Uterus (tissue), 4 donors: ENCODE results near the gene TMEM164. TPM values are rescaled to one million over a fixed set of nuclear protein-coding genes. Genes with fewer than 3 reads are reported as not detected.
A peak's percentile ranks its signal among the peaks of the same experiment; 100 is the strongest.

Experiments
- DNase-seq, 2 donors: peaks; one replicate each; pipeline ENCODE4 v3.0.0-alpha.2; 2019 to 2020
- H3K27ac ChIP-seq, 2 donors: fragments of 200-600 bp; sonication (generic); 1 replicate in 1 of 2; 2 replicates in 1 of 2; pipeline ENCODE4 v1.5.1; 2016 to 2018
- H3K27me3 ChIP-seq, 2 donors: fragments of 200-600 bp; sonication (generic); one replicate each; pipeline ENCODE4 v1.5.1; 2018 to 2019; ENCODE audit warnings: control low read depth in 1 of 2
- H3K36me3 ChIP-seq, 2 donors: fragments of 200-600 bp; sonication (generic); one replicate each; pipeline ENCODE4 v1.5.1; 2019; ENCODE audit warnings: control low read depth in 1 of 2
- H3K4me1 ChIP-seq, 2 donors: fragments of 200-600 bp; sonication (generic); one replicate each; pipeline ENCODE4 v1.5.1; 2018 to 2019; ENCODE audit warnings: control low read depth in 1 of 2
- H3K4me3 ChIP-seq, 2 donors: fragments of 200-600 bp; sonication (generic); 1 replicate in 1 of 2; 2 replicates in 1 of 2; pipeline ENCODE4 v1.5.1; 2018 to 2019; ENCODE audit warnings: mild to moderate bottlenecking in 1 of 2
- H3K9me3 ChIP-seq, 2 donors: fragments of 200-600 bp; sonication (generic); one replicate each; pipeline ENCODE4 v1.5.1; 2019; ENCODE audit warnings: control low read depth in 1 of 2
- POLR2A ChIP-seq, 2 donors: fragments of 450-650 bp; IDR thresholded peaks; one replicate each; pipeline ENCODE4 v1.6.1; 2016; ENCODE audit warnings: antibody characterized with exemption in 2 of 2, mild to moderate bottlenecking in 1 of 2, moderate library complexity in 1 of 2
- intact Hi-C: fragments of 100-400 bp; cut with DNase I; formaldehyde crosslinking; loops from one replicate; pipeline ENCODE4 v1.15.1; 2023; ENCODE audit warnings: low total_unique reads
- total RNA-seq, 4 donors: library from RNA; depleted of rRNA in 3 of 4; stranded (reverse); fragments of >200 nt in 3 of 4; gene quantifications; one replicate each; pipeline versions ENCODE4 v1.1.0 to v1.2.4, GENCODE V29; 2014 to 2023
- TF ChIP-seq, protein P1 (sequence below), 4 experiments: fragments of 200-600 bp in 2 of 4; fragments of 450-650 bp in 2 of 4; sonication (generic) in 2 of 4; IDR thresholded peaks; one replicate each; pipeline ENCODE4 v1.5.1; 2016 to 2019; ENCODE audit warnings: antibody characterized with exemption in 4 of 4, mild to moderate bottlenecking in 2 of 4, moderate library complexity in 1 of 4
- donor health status: DM: yes; HTN: yes; CAD: no.

Gene TMEM164
- total RNA-seq, 4 donors from 2014 or later: 3.1 to 18.9 (median 11.5) TPM

DNA sequence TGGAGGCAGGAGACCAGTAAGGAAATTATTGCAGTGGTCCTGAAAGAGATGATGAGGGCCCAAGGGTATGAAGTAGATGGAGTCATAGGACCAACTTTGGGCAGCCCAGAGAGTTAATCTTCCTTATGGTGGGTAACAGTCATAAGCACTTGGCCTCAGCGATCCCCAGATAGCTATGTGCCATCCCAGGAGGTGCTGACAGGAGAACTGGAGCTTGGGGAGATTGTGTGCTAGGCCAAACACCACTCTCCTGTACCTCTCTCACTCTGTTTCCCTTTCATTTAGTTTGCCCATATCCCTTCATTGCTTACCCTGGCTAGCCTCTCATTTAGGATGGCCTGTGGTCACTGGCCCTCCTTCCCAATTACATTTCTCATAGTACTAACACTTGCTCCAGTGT, 60.0 kb downstream of the TMEM164 start:
- intact Hi-C loops: no loop called here
- Histone ChIP-seq H3K9me3 (no peaks in the 10 kb centered on the region), H3K36me3 (no peaks in the 10 kb centered on the region), H3K4me3 (no peak overlapping the region), H3K27me3 (no peaks in the 10 kb centered on the region), H3K4me1 (no peaks in the 10 kb centered on the region), H3K27ac (no peak overlapping the region)
- no peak for DNase-seq
- no peak for TF ChIP-seq POLR2A (IDR thresholded peaks at IDR 0.05)
- TF ChIP-seq, protein P1, sequence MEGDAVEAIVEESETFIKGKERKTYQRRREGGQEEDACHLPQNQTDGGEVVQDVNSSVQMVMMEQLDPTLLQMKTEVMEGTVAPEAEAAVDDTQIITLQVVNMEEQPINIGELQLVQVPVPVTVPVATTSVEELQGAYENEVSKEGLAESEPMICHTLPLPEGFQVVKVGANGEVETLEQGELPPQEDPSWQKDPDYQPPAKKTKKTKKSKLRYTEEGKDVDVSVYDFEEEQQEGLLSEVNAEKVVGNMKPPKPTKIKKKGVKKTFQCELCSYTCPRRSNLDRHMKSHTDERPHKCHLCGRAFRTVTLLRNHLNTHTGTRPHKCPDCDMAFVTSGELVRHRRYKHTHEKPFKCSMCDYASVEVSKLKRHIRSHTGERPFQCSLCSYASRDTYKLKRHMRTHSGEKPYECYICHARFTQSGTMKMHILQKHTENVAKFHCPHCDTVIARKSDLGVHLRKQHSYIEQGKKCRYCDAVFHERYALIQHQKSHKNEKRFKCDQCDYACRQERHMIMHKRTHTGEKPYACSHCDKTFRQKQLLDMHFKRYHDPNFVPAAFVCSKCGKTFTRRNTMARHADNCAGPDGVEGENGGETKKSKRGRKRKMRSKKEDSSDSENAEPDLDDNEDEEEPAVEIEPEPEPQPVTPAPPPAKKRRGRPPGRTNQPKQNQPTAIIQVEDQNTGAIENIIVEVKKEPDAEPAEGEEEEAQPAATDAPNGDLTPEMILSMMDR (IDR thresholded peaks at IDR 0.05): no peak

DNA sequence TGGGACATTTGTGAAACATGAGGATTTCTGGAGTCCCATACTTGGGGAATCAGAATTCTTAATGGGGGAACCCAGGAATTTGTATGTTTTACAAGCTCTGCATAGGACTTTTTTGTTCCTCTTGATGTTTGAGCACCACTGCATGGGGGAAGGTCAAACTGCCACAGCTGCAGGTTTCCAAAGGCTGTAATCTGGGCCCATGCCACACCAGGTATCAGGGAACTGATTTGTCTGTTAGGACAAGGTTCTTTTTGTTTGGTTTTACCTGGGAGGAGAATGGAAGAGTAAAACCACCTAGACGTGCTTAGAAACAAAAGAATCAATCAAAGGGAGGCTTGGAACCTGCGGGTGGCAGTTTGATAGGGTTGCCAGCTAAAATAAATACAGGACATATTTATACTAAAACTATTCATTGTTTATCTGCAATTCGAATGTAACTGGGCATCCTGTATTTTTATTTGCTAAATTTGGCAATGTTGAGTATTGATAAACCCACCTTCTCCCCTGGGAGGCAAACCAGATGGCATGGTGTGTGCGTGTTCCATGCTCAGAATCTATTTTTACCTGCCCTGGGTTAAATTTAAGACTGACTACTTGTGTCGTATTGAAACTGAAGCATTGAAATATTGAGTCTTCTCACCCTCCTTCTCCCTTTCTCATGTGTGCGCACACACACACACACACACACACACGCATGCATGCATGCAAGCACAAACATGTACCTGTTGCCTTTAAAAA, 63.7 kb downstream of the TMEM164 start:
- H3K27ac ChIP-seq: no peak overlapping the region
- no peaks in the 10 kb centered on the region for H3K27me3 ChIP-seq
- no peak overlapping the region for H3K4me3 ChIP-seq
- no peaks in the 10 kb centered on the region for H3K9me3 ChIP-seq
- no peaks in the 10 kb centered on the region for H3K4me1 ChIP-seq
- no peaks in the 10 kb centered on the region for H3K36me3 ChIP-seq
- DNase-seq: no peak
- intact Hi-C loops: no loop called here
- TF ChIP-seq, protein P1 (IDR thresholded peaks at IDR 0.05): no peak
- TF ChIP-seq POLR2A (IDR thresholded peaks at IDR 0.05): no peak

DNA sequence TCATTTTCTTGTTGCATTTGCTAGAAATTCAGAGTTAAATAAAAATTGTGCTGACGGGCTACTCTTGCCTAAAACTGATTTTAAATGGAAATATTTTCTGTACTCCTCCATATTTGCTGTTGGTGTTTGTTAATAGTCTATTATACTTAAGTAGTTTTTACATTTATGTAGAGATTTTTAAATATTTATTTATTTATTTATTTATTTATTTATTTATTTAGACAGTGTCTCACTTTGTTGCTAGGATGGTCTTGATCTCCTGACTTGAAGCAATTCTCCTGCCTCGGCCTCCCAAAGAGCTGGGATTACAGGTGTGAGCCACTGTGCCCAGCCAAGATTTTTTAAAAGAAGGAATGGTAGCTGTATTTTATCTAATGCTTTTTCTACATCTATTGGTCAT, 68.1 kb downstream of the TMEM164 start:
- Histone ChIP-seq H3K36me3 (no peaks in the 10 kb centered on the region), H3K27me3 (no peaks in the 10 kb centered on the region), H3K4me3 (no peak overlapping the region), H3K4me1 (no peaks in the 10 kb centered on the region), H3K27ac (no peak overlapping the region), H3K9me3 (no peaks in the 10 kb centered on the region)
- intact Hi-C loops: no loop called here
- no peak for DNase-seq
- TF ChIP-seq, protein P1 (IDR thresholded peaks at IDR 0.05): no peak
- no peak for TF ChIP-seq POLR2A (IDR thresholded peaks at IDR 0.05)

DNA sequence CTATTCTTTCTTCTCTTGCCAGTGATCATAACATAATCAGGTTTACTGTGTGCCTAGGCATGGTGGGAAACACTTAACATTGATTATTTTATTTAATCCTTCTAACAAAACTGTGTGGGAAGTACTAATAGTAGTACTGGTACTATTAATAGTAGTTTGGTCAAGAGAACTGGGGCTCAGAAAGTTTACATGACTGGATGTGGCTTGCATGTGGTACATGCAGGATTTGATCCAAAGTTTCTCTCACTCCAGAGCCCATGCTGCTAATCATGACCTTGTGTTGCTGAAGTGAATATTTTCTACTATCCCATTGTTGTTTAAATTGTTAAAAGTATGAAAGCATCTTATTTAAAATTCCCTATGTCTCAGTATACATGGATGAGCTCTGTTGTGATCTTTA, 78.4 kb downstream of the TMEM164 start:
- no peak for DNase-seq
- H3K4me3 ChIP-seq: no peak overlapping the region
- no peaks in the 10 kb centered on the region for H3K36me3 ChIP-seq
- no peak for TF ChIP-seq POLR2A (IDR thresholded peaks at IDR 0.05)
- TF ChIP-seq, protein P1 (IDR thresholded peaks at IDR 0.05): no peak
- no peaks in the 10 kb centered on the region for H3K9me3 ChIP-seq
- no peaks in the 10 kb centered on the region for H3K4me1 ChIP-seq
- intact Hi-C loops: no loop called here
- H3K27ac ChIP-seq: no peak overlapping the region
- no peaks in the 10 kb centered on the region for H3K27me3 ChIP-seq

DNA sequence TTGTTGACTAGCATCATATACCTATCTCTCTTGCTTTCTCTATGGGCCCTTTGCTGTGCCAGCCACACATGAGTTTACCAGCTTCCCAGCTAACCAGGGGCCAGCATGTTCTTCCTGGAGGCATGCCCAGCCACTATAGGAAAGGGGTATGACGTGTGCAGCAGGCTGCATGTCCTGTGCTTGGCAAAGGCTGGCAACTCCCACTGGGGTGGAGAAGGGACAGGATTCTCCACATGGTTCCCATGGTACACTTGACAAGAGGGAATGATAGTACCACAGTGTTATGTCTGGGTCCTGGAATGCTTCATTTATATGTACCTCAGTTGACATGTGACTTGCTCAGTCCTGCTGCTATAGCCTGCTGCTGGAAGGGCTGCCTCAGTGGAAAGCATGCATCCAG, 78.8 kb downstream of the TMEM164 start:
- Histone ChIP-seq H3K4me3 (no peak overlapping the region), H3K27ac (peak overlapping the region in 1 of 2 donors; percentile 29), H3K36me3 (no peaks in the 10 kb centered on the region), H3K27me3 (no peaks in the 10 kb centered on the region), H3K4me1 (no peaks in the 10 kb centered on the region), H3K9me3 (no peaks in the 10 kb centered on the region)
- DNase-seq: no peak
- TF ChIP-seq, protein P1 (IDR thresholded peaks at IDR 0.05): no peak
- TF ChIP-seq POLR2A (IDR thresholded peaks at IDR 0.05): no peak
- intact Hi-C loops: no loop called here
